HG02885 (cell line): ENCODE measurements around the gene PIP5K1C.

Source experiments
- ATAC-seq: cut with Tn5 transposase; IDR thresholded peaks from one replicate; pipeline ENCODE4 v1.9.1; 2021; ENCODE audit warnings: mild to moderate bottlenecking; ENCODE audit not compliant: unreplicated experiment, poor library complexity

Gene PIP5K1C

GRCh38 chr19:3695124-3695733 lies 5.0 kb downstream of the PIP5K1C start:
- no peak for ATAC-seq

GRCh38 chr19:3694361-3695123 lies 5.7 kb downstream of the PIP5K1C start:
- no peak for ATAC-seq

- no peak for ATAC-seq
Measured at GRCh38 chr19:3693025-3693925, 7.0 kb downstream of the PIP5K1C start.

GRCh38 chr19:3692141-3693024 lies 7.9 kb downstream of the PIP5K1C start:
- ATAC-seq = no peak

- no peak for ATAC-seq
Measured at GRCh38 chr19:3691726-3692125, 8.5 kb downstream of the PIP5K1C start.

- ATAC-seq = no peak
Measured at GRCh38 chr19:3691372-3691716, 8.9 kb downstream of the PIP5K1C start.

- ATAC-seq = no peak
Measured at GRCh38 chr19:3690551-3691371, 9.5 kb downstream of the PIP5K1C start.

GRCh38 chr19:3687774-3688706 lies 12.2 kb downstream of the PIP5K1C start:
- ATAC-seq = no peak

- no peak for ATAC-seq
Measured at GRCh38 chr19:3687393-3687773, 12.9 kb downstream of the PIP5K1C start.

- no peak for ATAC-seq
Measured at GRCh38 chr19:3684817-3685410, 15.4 kb downstream of the PIP5K1C start.

- ATAC-seq = no peak
Measured at GRCh38 chr19:3684054-3684816, 16.0 kb downstream of the PIP5K1C start.

- no peak for ATAC-seq
Measured at GRCh38 chr19:3683405-3684053, 16.7 kb downstream of the PIP5K1C start.

GRCh38 chr19:3682741-3683404 lies 17.4 kb downstream of the PIP5K1C start:
- ATAC-seq = no peak

- ATAC-seq = no peak
Measured at GRCh38 chr19:3682286-3682685, 18.0 kb downstream of the PIP5K1C start.

- ATAC-seq = no peak
Measured at GRCh38 chr19:3680939-3681338, 19.3 kb downstream of the PIP5K1C start.

- ATAC-seq = no peak
Measured at GRCh38 chr19:3679581-3679980, 20.7 kb downstream of the PIP5K1C start.
